Neural progenitor cell (in vitro differentiated cells): ENCODE results near the gene SLC16A5.

Source experiments
- CTCF ChIP-seq: fragments of 200-600 bp; sonication (generic); IDR thresholded peaks from 2 replicates; pipeline ENCODE4 v1.5.1; 2017; ENCODE audit warnings: antibody characterized with exemption, mild to moderate bottlenecking
- EZH2 ChIP-seq: fragments of 200-600 bp; sonication (generic); IDR thresholded peaks from 2 replicates; pipeline ENCODE4 v1.6.1; 2017; ENCODE audit warnings: antibody characterized with exemption, mild to moderate bottlenecking, moderate library complexity
- EZH2phosphoT487 ChIP-seq: fragments of 200-600 bp; sonication (generic); IDR thresholded peaks from 2 replicates; pipeline ENCODE4 v1.6.1; 2017; ENCODE audit warnings: antibody characterized with exemption

- TF ChIP-seq EZH2 (no peak), CTCF (no peak), EZH2phosphoT487 (no peak)
These were observed 24.1 kb upstream of the SLC16A5 start for GRCh38 chr17:75063626-75064025.
